ENCODE measurements around the gene ANKRD13C. TPM values are rescaled to one million over a fixed set of nuclear protein-coding genes. Genes with fewer than 3 reads are reported as not detected.

The ANKRD13C gene
- total and polyA plus RNA-seq, 2 of the 4 experiments (the other 2 are of a cell fraction) = 8.3 to 10.9 TPM

GRCh38 chr1:70383483-70383882, 29.0 kb upstream of the ANKRD13C start:
- H3K4me3 ChIP-seq (ENCODE audit: insufficient read depth, low read depth, low read length) = no peak overlapping the region
- peaks cover 1% of the 10 kb centered on the region; the same call in 1 of the 2 replicates for H3K27me3 ChIP-seq (ENCODE audit: control insufficient read depth, insufficient read depth, low read length)
- WGBS, 2 experiments (ENCODE audit: extremely low coverage in 2 of 2, insufficient read length in 1 of 2) = no CpG with 5 or more reads among the region's 3 CpGs
- DNase-seq (no peak), ATAC-seq (ENCODE audit: low read depth) (no peak)
- H2AK5ac ChIP-seq (ENCODE audit: low read depth, low read length) = no peak overlapping the region
- H4K5ac ChIP-seq (ENCODE audit: low read depth, low read length) = no peak overlapping the region
- no TSS peak for BruUV-seq (replicated peaks)
- CTCF ChIA-PET = no interaction called here
- H3K9me3 ChIP-seq (ENCODE audit: control insufficient read depth, insufficient read depth, low read length) = no peaks in the 10 kb centered on the region
- no peak overlapping the region for H4K91ac ChIP-seq (ENCODE audit: insufficient read depth, low read depth, low read length)
- H3K18ac ChIP-seq (ENCODE audit: low read depth, low read length) = no peak overlapping the region
- POLR2A ChIA-PET (ENCODE audit: unreplicated experiment) = no interaction called here
- H2BK20ac ChIP-seq (ENCODE audit: low read depth, low read length) = no peak overlapping the region
- no peaks in the 10 kb centered on the region for H3K4me1 ChIP-seq (ENCODE audit: control insufficient read depth, insufficient read depth, low read length)
- no peak overlapping the region for H3K56ac ChIP-seq (ENCODE audit: extremely low read depth, insufficient read depth, low read length)
- TF ChIP-seq BHLHE40 (IDR thresholded peaks at IDR 0.05; ENCODE audit: low read depth, low read length) = no peak
- no peak for TF ChIP-seq RCOR1 (IDR thresholded peaks at IDR 0.05; ENCODE audit: insufficient replicate concordance, low read length)
- no peak for TF ChIP-seq MAZ (IDR thresholded peaks at IDR 0.05; ENCODE audit: borderline replicate concordance, low read depth, low read length)
- no peak for TF ChIP-seq CHD1 (IDR thresholded peaks at IDR 0.05; ENCODE audit: low read depth, low read length)
- no peak overlapping the region for H2BK120ac ChIP-seq (ENCODE audit: low read depth, low read length)
- no peak overlapping the region for H3K14ac ChIP-seq (replicated peaks; ENCODE audit: low read depth, low read length)
- in situ Hi-C loops (cut with MboI; ENCODE audit: low sequenced_read_pairs) = no loop called here
- intact Hi-C loops (cut with micrococcal nuclease) = no loop called here
- no peak overlapping the region for H3K27ac ChIP-seq (ENCODE audit: insufficient read depth, low read length)
- H2AK9ac ChIP-seq (replicated peaks; ENCODE audit: low read depth, low read length, poor library complexity) = no peak overlapping the region
- H4K8ac ChIP-seq (ENCODE audit: low read depth in 2 of 2, low read length in 2 of 2) = no peak overlapping the region
- H3K9me1 ChIP-seq (ENCODE audit: insufficient read depth, low read length) = no peaks in the 10 kb centered on the region
- no peak overlapping the region for H2AFZ ChIP-seq (replicated peaks; ENCODE audit: low read length, poor library complexity)
- no peak overlapping the region for H2BK15ac ChIP-seq (ENCODE audit: low read depth, low read length)
- H3K23ac ChIP-seq (ENCODE audit: low read depth, low read length) = no peak overlapping the region
- no peaks in the 10 kb centered on the region for H3K36me3 ChIP-seq (ENCODE audit: control insufficient read depth, insufficient read depth, low read length)
- no peak overlapping the region for H2BK5ac ChIP-seq (ENCODE audit: low read depth, low read length, poor library complexity, severe bottlenecking)
- H3K79me1 ChIP-seq (ENCODE audit: low read depth in 1 of 2, low read length in 2 of 2) = no peaks in the 10 kb centered on the region
- H3K4ac ChIP-seq (ENCODE audit: low read depth, low read length) = no peak overlapping the region
- H4K20me1 ChIP-seq (ENCODE audit: insufficient read depth, low read length) = no peaks in the 10 kb centered on the region
- no peak overlapping the region for H3K9ac ChIP-seq (ENCODE audit: low read depth, low read length)
- H3K4me2 ChIP-seq (ENCODE audit: low read depth, low read length) = no peak overlapping the region
- dilution Hi-C loops (cut with HindIII; ENCODE audit: low sequenced_read_pairs, unreplicated experiment) = no loop called here
